Osteoblast (primary cell): Measurements from ENCODE around the gene KRTAP4-11. TPM values are rescaled to one million over a fixed set of nuclear protein-coding genes. Genes with fewer than 3 reads are reported as not detected.
"Not testable (repeated sequence)": the region's sequence is repeated elsewhere in the genome, so short reads cannot be mapped to it uniquely, and the experiment has no call there.

Experiments
- DNase-seq: peaks from one replicate; pipeline ENCODE4 v3.0.0; 2011; ENCODE audit warnings: low spot score, mixed read lengths; ENCODE audit not compliant: insufficient read length; ENCODE audit errors: missing footprints
- H2AFZ ChIP-seq: 2 replicates; pipeline ENCODE4 v1.6.0; 2011; ENCODE audit warnings: mild to moderate bottlenecking, low read length
- H3K27ac ChIP-seq: 2 replicates; pipeline ENCODE4 v1.5.1; 2011; ENCODE audit warnings: mild to moderate bottlenecking, low read depth, low read length, moderate library complexity
- H3K27me3 ChIP-seq: 2 replicates; pipeline ENCODE4 v1.6.0; 2012; ENCODE audit warnings: mild to moderate bottlenecking, control low read depth, inconsistent platforms, low read length, moderate library complexity; ENCODE audit not compliant: insufficient read depth
- H3K36me3 ChIP-seq: 2 replicates; pipeline ENCODE4 v1.5.1; 2011; ENCODE audit warnings: mild to moderate bottlenecking, low read length, control low read depth, moderate library complexity; ENCODE audit not compliant: insufficient read depth
- H3K4me1 ChIP-seq: 2 replicates; pipeline ENCODE4 v1.5.1; 2011; ENCODE audit warnings: mild to moderate bottlenecking, low read length, control low read depth, moderate library complexity; ENCODE audit not compliant: insufficient read depth
- H3K4me2 ChIP-seq: 2 replicates; pipeline ENCODE4 v1.6.0; 2011; ENCODE audit warnings: mild to moderate bottlenecking, low read length; ENCODE audit not compliant: insufficient read depth
- H3K4me3 ChIP-seq: fragments of 200-600 bp; sonication (generic); 3 replicates; pipeline ENCODE4 v1.5.1; 2012; ENCODE audit warnings: mild to moderate bottlenecking, low read length, inconsistent platforms; ENCODE audit not compliant: insufficient read depth
- H3K79me2 ChIP-seq: 2 replicates; pipeline ENCODE4 v1.6.0; 2012; ENCODE audit warnings: mild to moderate bottlenecking, low read length, control low read depth, inconsistent platforms; ENCODE audit not compliant: insufficient read depth
- H3K9me3 ChIP-seq: 2 replicates; pipeline ENCODE4 v1.5.1; 2011; ENCODE audit warnings: low read depth, low read length, control low read depth
- H4K20me1 ChIP-seq: 2 replicates; pipeline ENCODE4 v1.6.0; 2012; ENCODE audit warnings: mild to moderate bottlenecking, low read length, control low read depth; ENCODE audit not compliant: insufficient read depth
- total RNA-seq: library from RNA; depleted of rRNA; stranded (reverse); fragments of >200 nt; gene quantifications from 2 replicates; pipeline ENCODE4 v1.2.3, GENCODE V29; 2012
- TF ChIP-seq, protein P1 (sequence below): IDR thresholded peaks from 2 replicates; pipeline ENCODE4 v1.5.1; 2011; ENCODE audit warnings: mild to moderate bottlenecking, low read depth, low read length, moderate library complexity; ENCODE audit errors: extremely low read depth

Gene KRTAP4-11
- total RNA-seq, 1 donor, result not detected

DNA sequence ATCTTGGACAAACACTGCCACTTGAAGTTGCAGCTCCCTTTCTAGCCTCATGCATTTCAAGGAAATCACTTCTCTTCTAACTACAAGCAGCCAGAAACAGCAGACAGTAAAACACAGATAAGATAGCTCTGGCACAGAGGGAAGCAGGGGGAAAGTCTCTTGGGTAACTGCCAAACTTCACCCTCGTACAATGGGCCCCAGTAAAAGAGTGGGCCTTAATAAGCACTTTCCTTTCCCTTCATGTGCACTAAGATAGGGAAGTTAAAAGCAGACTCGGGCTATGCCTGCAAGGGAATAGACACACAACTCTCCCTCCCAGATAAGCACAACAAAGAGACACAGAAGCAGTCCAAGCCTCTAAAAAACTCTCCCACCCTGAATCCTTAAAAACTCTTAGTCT, 35.7 kb upstream of the KRTAP4-11 start:
- Histone ChIP-seq H3K27ac (no peak overlapping the region), H3K36me3 (no peaks in the 10 kb centered on the region), H4K20me1 (no peaks in the 10 kb centered on the region), H3K4me2 (no peak overlapping the region), H2AFZ (no peak overlapping the region), H3K79me2 (no peaks in the 10 kb centered on the region), H3K4me3 (no peak overlapping the region), H3K9me3 (no peaks in the 10 kb centered on the region), H3K27me3 (no peaks in the 10 kb centered on the region), H3K4me1 (no peaks in the 10 kb centered on the region)
- DNase-seq, result no peak
- TF ChIP-seq, protein P1, sequence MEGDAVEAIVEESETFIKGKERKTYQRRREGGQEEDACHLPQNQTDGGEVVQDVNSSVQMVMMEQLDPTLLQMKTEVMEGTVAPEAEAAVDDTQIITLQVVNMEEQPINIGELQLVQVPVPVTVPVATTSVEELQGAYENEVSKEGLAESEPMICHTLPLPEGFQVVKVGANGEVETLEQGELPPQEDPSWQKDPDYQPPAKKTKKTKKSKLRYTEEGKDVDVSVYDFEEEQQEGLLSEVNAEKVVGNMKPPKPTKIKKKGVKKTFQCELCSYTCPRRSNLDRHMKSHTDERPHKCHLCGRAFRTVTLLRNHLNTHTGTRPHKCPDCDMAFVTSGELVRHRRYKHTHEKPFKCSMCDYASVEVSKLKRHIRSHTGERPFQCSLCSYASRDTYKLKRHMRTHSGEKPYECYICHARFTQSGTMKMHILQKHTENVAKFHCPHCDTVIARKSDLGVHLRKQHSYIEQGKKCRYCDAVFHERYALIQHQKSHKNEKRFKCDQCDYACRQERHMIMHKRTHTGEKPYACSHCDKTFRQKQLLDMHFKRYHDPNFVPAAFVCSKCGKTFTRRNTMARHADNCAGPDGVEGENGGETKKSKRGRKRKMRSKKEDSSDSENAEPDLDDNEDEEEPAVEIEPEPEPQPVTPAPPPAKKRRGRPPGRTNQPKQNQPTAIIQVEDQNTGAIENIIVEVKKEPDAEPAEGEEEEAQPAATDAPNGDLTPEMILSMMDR, result no peak

DNA sequence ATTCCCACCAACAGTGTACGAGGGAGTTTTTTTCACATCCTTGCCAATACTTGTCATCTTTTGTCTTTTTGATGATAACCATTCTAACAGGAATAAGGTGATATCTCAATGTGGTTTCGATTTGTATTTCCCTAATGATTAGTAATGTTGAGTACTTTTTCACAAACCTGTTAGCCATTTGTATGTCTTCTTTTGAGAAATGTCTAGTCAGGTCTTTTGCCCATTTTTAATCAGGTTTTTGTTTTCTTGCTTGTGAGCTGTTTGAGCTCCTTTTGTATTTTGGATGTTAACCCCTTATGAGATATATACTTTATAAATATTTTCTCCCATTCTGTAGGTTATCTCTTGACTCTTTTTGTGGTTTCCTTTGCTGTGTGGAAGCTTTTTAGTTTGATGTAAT, 33.4 kb upstream of the KRTAP4-11 start:
- H3K9me3 ChIP-seq, result no peaks in the 10 kb centered on the region
- no peak for DNase-seq
- no peaks in the 10 kb centered on the region for H3K27me3 ChIP-seq
- no peaks in the 10 kb centered on the region for H4K20me1 ChIP-seq
- TF ChIP-seq, protein P1, result no peak
- no peak overlapping the region for H3K27ac ChIP-seq
- no peaks in the 10 kb centered on the region for H3K79me2 ChIP-seq
- no peak overlapping the region for H2AFZ ChIP-seq
- H3K4me1 ChIP-seq, result no peaks in the 10 kb centered on the region
- H3K4me2 ChIP-seq, result no peak overlapping the region
- no peak overlapping the region for H3K4me3 ChIP-seq
- no peaks in the 10 kb centered on the region for H3K36me3 ChIP-seq

DNA sequence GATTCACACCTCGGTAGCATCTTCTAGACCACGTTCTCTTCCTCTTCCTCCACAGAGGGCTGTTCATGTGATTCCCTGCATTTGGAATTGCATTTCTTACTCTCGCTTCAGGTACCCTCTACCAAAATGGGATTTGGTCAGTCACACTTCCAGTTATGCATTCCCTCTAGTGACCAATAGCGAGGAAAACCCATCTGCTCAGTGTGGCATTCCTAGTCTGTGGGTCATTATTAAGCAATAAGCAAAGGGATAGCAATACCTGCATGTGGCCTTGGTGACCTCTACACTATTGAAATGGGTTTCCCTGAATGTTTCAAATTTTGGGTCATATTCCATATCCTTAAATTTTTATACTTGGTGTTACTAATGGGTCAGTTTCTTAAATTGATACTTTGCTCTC, 31.9 kb upstream of the KRTAP4-11 start:
- Histone ChIP-seq H3K4me1 (no peaks in the 10 kb centered on the region), H3K36me3 (no peaks in the 10 kb centered on the region), H3K27me3 (no peaks in the 10 kb centered on the region), H3K4me3 (no peak overlapping the region), H3K9me3 (no peaks in the 10 kb centered on the region), H4K20me1 (no peaks in the 10 kb centered on the region), H3K27ac (no peak overlapping the region), H2AFZ (no peak overlapping the region), H3K79me2 (no peaks in the 10 kb centered on the region), H3K4me2 (no peak overlapping the region)
- no peak for DNase-seq
- TF ChIP-seq, protein P1, result no peak

DNA sequence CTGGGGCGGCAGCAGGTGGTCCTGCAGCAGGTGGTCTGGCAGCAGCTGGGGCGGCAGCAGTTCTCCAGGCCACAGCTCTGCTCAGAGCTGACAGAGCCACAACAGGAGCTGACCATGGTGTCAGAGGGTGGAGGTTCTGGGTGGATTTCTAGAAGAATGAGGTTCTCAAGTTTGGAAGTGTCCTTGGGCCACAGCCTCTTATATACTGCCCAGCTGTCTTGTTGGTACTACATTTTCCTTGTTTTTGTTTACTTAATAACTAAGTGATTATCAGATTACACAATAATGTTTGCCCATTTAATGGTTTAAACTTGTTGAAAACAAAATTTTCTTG, 31.4 kb upstream of the KRTAP4-11 start, which contains the start of gene KRTAP4-5:
TSS of gene KRTAP4-5 (minus strand) at position 174 of the 334 bp plus-strand sequence. CDS start at position 116, 58 bp downstream.
- Histone ChIP-seq H3K9me3 (no peaks in the 10 kb centered on the region), H3K27me3 (no peaks in the 10 kb centered on the region), H3K27ac (no peak within 1 kb of the TSS), H3K36me3 (no peaks in the 10 kb centered on the region), H3K79me2 (no peaks in the 10 kb centered on the region), H3K4me3 (no peak within 1 kb of the TSS), H4K20me1 (no peaks in the 10 kb centered on the region), H2AFZ (no peak within 1 kb of the TSS), H3K4me2 (no peak within 1 kb of the TSS), H3K4me1 (no peaks in the 10 kb centered on the region)
- DNase-seq, result no peak
- TF ChIP-seq, protein P1, result no peak

DNA sequence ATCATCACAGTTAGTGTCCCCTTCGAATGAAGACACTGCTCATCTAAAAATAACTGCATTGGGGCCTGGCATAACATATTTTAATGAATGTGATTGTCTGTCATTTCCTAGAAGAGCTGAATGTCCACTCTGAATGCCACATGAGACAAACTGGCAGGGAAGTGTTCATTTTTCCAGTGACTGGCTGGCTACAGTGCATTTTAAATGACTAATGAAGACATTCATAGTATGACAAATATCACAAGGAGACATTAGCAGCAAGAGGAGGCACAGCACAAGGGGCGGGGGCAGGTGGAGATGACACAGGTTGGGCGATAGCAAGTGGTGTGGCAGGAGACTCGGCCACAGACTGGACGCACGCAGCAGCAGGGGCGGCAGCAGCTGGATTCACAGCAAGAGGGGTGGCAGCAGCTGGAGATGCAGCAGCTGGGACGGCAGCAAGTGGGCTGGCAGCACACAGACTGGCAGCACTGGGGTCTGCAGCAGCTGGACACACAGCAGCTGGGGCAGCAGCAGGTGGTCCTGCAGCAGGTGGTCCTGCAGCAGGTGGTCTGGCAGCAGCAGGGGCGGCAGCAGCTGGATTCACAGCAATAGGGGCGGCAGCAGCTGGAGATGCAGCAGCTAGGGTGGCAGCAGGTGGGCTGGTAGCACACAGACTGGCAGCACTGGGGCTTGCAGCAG, 30.9 kb upstream of the KRTAP4-11 start:
- H3K79me2 ChIP-seq, H3K4me3 ChIP-seq, H3K27me3 ChIP-seq, H3K4me2 ChIP-seq, H3K27ac ChIP-seq, H3K36me3 ChIP-seq, H2AFZ ChIP-seq, H3K9me3 ChIP-seq, H4K20me1 ChIP-seq, H3K4me1 ChIP-seq, DNase-seq: not testable (repeated sequence)
